DND-41 (cell line): ENCODE data around the gene DHCR7.

ENCODE experiments used
- ATAC-seq: fragments of 200-7000 bp; cut with Tn5 transposase; 3 replicates; pipeline ENCODE4 v1.9.1; 2021; ENCODE audit warnings: low read depth; ENCODE audit not compliant: insufficient read depth
- DNase-seq: peaks from one replicate; pipeline ENCODE4 v3.0.0-alpha.2; 2020
- H2AFZ ChIP-seq: 2 replicates; pipeline ENCODE4 v1.6.0; 2012; ENCODE audit warnings: low read depth, low read length
- H3K27ac ChIP-seq: 2 replicates; pipeline ENCODE4 v1.5.1; 2012; ENCODE audit warnings: low read length, inconsistent platforms
- H3K27me3 ChIP-seq: fragments of 200-600 bp; sonication (generic); 2 replicates; pipeline ENCODE4 v1.6.0; 2012; ENCODE audit warnings: low read length, mild to moderate bottlenecking, inconsistent platforms; ENCODE audit not compliant: insufficient read depth, poor library complexity
- H3K36me3 ChIP-seq: 2 replicates; pipeline ENCODE4 v1.5.1; 2012; ENCODE audit warnings: low read length, inconsistent platforms; ENCODE audit not compliant: insufficient read depth
- H3K4me1 ChIP-seq: 2 replicates; pipeline ENCODE4 v1.5.1; 2012; ENCODE audit warnings: mild to moderate bottlenecking, low read length; ENCODE audit not compliant: insufficient read depth
- H3K4me2 ChIP-seq: 2 replicates; pipeline ENCODE4 v1.6.0; 2012; ENCODE audit warnings: mild to moderate bottlenecking, moderate library complexity, low read length, inconsistent platforms; ENCODE audit not compliant: insufficient read depth
- H3K4me3 ChIP-seq, 2 experiments: fragments of 200-600 bp in 1 of 2; shearing (Covaris generic) in 1 of 2; 2 replicates each; pipeline ENCODE4 v1.5.1; 2012 to 2016; ENCODE audit warnings: inconsistent platforms in 2 of 2, low read length in 2 of 2, mild to moderate bottlenecking in 2 of 2, low read depth in 1 of 2, moderate library complexity in 1 of 2
- H3K79me2 ChIP-seq: 2 replicates; pipeline ENCODE4 v1.6.0; 2012; ENCODE audit warnings: low read length, inconsistent platforms; ENCODE audit not compliant: insufficient read depth
- H3K9ac ChIP-seq: 2 replicates; pipeline ENCODE4 v1.6.0; 2012; ENCODE audit warnings: low read depth, mild to moderate bottlenecking, inconsistent platforms, low read length, moderate library complexity
- H3K9me3 ChIP-seq: 2 replicates; pipeline ENCODE4 v1.5.1; 2012; ENCODE audit warnings: low read length, moderate library complexity, mild to moderate bottlenecking, inconsistent platforms; ENCODE audit not compliant: insufficient read depth, severe bottlenecking
- H4K20me1 ChIP-seq: 2 replicates; pipeline ENCODE4 v1.6.0; 2012; ENCODE audit warnings: low read length; ENCODE audit not compliant: insufficient read depth
- CTCF ChIP-seq: IDR thresholded peaks from 2 replicates; pipeline ENCODE4 v1.5.1; 2012; ENCODE audit warnings: borderline replicate concordance, low read length, moderate library complexity, mild to moderate bottlenecking; ENCODE audit not compliant: poor library complexity, severe bottlenecking; ENCODE audit errors: extremely low read depth
- EZH2 ChIP-seq: IDR thresholded peaks from 3 replicates; pipeline ENCODE4 v1.6.1; 2012; ENCODE audit warnings: borderline replicate concordance, low read depth, mild to moderate bottlenecking, moderate library complexity, low read length, inconsistent platforms; ENCODE audit not compliant: severe bottlenecking

DHCR7 gene

GRCh38 chr11:71426413-71426812 is 21.8 kb downstream of the DHCR7 start:
- TF ChIP-seq EZH2 (no peak), CTCF (peak; percentile 6)
- no peaks in the 10 kb centered on the region for H3K36me3 ChIP-seq
- H3K4me1 ChIP-seq, result no peaks in the 10 kb centered on the region
- H3K4me3 ChIP-seq, result no peak overlapping the region
- H3K9ac ChIP-seq, result no peak overlapping the region
- no peak for DNase-seq
- no peaks in the 10 kb centered on the region for H4K20me1 ChIP-seq
- H3K4me2 ChIP-seq, result no peak overlapping the region
- no peak overlapping the region for H3K27ac ChIP-seq
- H3K27me3 ChIP-seq, result no peaks in the 10 kb centered on the region
- no peak for ATAC-seq
- no peaks in the 10 kb centered on the region for H3K9me3 ChIP-seq
- no peaks in the 10 kb centered on the region for H3K79me2 ChIP-seq
- no peak overlapping the region for H2AFZ ChIP-seq

GRCh38 chr11:71425860-71426259 is 22.3 kb downstream of the DHCR7 start:
- no peaks in the 10 kb centered on the region for H3K36me3 ChIP-seq
- no peaks in the 10 kb centered on the region for H3K27me3 ChIP-seq
- H3K27ac ChIP-seq, result no peak overlapping the region
- no peak overlapping the region for H3K4me3 ChIP-seq
- no peak for TF ChIP-seq CTCF
- TF ChIP-seq EZH2, result no peak
- ATAC-seq (no peak), DNase-seq (no peak)
- no peak overlapping the region for H3K9ac ChIP-seq
- no peaks in the 10 kb centered on the region for H3K79me2 ChIP-seq
- H3K4me2 ChIP-seq, result no peak overlapping the region
- no peaks in the 10 kb centered on the region for H3K9me3 ChIP-seq
- H2AFZ ChIP-seq, result no peak overlapping the region
- no peaks in the 10 kb centered on the region for H4K20me1 ChIP-seq
- no peaks in the 10 kb centered on the region for H3K4me1 ChIP-seq

GRCh38 chr11:71425409-71425808 is 22.8 kb downstream of the DHCR7 start:
- Histone ChIP-seq H3K4me3 (no peak overlapping the region), H2AFZ (no peak overlapping the region), H3K4me2 (no peak overlapping the region), H4K20me1 (no peaks in the 10 kb centered on the region), H3K9ac (no peak overlapping the region), H3K36me3 (no peaks in the 10 kb centered on the region), H3K27ac (no peak overlapping the region), H3K4me1 (no peaks in the 10 kb centered on the region), H3K79me2 (no peaks in the 10 kb centered on the region), H3K27me3 (no peaks in the 10 kb centered on the region), H3K9me3 (no peaks in the 10 kb centered on the region)
- ATAC-seq, result no peak
- TF ChIP-seq CTCF, result no peak
- no peak for TF ChIP-seq EZH2
- DNase-seq, result no peak
